DOHH2 (cell line): ENCODE measurements around the gene GABRG2.

Experiments
- EZH2phosphoT487 ChIP-seq: fragments of 200-600 bp; sonication (generic); IDR thresholded peaks from 2 replicates; pipeline ENCODE4 v1.6.1; 2017; ENCODE audit warnings: borderline replicate concordance, mild to moderate bottlenecking, antibody characterized with exemption, low read length, moderate library complexity, mixed read lengths
- TF ChIP-seq, protein P1 (sequence below): fragments of 200-600 bp; sonication (generic); IDR thresholded peaks from one replicate; pipeline ENCODE4 v1.5.1; 2014; ENCODE audit warnings: antibody characterized with exemption, mild to moderate bottlenecking, low read depth, low read length; ENCODE audit not compliant: poor library complexity, severe bottlenecking

DNA sequence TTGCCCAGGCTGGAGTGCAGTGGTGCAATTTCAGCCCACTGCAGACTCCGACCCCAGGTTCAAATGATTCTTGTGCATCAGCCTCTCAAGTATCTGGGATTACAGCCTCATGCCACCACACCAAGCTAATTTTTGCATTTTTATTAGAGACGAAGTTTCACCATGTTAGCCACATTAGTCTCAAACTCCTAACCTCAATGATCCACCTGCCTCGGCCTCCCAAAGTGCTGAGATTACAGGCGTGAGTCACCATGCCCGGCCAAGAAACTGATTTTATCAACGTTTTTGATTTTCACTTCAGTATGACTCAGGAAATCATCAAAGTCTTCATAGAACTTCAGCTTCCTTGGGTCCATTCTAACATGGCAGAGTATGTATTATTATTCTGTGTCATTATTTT, 125.4 kb downstream of the GABRG2 start:
- TF ChIP-seq, protein P1, sequence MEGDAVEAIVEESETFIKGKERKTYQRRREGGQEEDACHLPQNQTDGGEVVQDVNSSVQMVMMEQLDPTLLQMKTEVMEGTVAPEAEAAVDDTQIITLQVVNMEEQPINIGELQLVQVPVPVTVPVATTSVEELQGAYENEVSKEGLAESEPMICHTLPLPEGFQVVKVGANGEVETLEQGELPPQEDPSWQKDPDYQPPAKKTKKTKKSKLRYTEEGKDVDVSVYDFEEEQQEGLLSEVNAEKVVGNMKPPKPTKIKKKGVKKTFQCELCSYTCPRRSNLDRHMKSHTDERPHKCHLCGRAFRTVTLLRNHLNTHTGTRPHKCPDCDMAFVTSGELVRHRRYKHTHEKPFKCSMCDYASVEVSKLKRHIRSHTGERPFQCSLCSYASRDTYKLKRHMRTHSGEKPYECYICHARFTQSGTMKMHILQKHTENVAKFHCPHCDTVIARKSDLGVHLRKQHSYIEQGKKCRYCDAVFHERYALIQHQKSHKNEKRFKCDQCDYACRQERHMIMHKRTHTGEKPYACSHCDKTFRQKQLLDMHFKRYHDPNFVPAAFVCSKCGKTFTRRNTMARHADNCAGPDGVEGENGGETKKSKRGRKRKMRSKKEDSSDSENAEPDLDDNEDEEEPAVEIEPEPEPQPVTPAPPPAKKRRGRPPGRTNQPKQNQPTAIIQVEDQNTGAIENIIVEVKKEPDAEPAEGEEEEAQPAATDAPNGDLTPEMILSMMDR: no peak
- TF ChIP-seq EZH2phosphoT487: no peak
